Medulla oblongata (tissue), 1 donor: ENCODE data around the gene CSF2RB.

Source experiments
- DNase-seq: peaks from one replicate; pipeline ENCODE4 v3.0.0-alpha.2; 2015; ENCODE audit errors: extremely low spot score

The CSF2RB gene

DNA sequence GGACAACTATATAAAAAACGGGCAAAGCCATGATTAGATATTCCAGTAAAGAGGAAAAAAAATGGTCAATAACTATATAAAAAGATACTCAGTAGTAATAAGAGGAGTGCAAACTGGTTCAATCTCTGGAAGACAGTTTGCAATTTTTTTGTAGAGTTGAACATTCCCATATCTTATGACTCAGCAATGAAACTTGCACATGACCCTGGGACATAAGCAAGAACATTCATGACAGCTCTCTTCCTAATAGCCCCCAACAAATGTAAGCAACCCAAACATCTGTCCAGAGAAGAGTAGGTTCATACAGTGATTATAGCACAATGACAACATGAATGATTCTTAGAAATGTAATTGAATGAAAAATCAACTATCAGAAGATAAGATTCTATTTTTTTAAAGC, 21.8 kb upstream of the CSF2RB start:
- DNase-seq = no peak

DNA sequence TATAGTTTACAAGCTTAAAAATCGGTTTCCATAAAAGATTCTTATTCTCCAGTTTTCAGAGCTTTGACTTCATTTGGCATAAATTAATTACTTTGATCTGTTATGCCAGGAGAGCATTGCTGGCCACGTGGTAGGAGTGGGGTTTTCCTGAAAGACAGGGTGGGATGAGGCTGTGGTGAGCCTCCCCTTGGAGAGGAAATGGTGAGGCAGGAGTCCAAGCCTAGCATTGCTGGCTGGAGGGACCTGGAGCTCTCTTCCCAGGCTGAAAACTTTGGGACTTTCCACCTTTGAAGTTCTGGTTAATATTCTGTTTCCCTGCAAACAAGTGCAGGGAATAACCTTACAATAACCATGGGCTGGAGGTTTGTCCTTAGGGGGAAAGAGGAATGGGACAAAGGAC, 21.1 kb upstream of the CSF2RB start:
- DNase-seq = no peak

DNA sequence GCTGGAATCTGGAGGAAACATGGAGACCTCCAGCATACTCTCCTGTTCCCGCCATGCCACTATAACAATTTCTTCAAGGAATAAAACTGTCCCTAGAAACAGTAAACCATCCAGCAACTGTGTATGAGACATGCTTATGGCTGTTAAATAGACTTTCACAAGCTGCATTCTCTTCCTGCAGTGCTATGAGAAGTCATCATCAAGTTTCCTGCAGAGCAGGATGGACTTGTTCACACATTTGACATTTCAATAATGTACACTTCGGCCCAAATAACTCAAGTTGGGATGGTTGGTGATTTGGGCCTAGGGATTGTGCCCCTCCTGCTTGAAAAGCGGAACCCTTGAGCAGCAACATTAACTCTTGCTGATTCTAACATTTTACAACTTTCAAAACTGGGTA, 20.2 kb upstream of the CSF2RB start:
- DNase-seq = no peak

DNA sequence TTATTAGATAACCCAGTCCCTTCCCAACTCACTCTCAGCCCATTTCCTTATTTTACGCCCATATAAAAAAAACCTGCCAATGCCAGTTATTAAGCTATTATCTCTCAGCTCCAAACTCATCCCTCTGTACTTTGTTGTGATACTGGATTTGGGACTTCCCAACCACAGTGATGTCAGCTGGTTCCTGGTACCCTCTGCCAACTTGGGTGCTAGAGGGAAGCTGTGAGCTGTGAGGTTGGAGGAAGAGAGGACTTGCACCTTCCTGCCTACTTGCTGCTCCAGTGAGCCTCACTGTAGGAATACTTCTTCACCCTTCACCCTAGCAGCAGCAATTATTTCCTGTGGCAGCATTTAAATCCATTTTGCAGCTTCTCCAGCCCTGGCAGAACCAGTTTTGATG, 19.2 kb upstream of the CSF2RB start:
- DNase-seq = no peak

DNA sequence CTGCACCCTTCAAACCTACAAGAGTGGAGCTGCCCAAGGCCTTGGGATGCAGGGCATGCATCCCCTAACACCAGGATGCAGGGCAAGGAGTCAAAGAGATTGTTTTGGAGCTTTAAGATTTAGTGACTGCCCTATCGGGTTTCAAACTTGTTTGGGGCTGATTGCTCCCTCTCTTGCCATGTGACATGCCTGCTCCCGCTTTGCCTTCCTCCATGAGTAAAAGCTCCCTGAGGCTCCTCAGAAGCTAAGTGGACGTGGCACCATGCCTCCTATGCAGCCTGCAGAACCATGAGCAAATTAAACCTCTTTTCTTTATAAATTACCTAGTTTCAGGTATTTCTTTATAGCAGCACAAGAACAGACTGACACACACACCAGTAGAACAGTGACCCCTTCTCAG, 15.8 kb upstream of the CSF2RB start:
- no peak for DNase-seq

DNA sequence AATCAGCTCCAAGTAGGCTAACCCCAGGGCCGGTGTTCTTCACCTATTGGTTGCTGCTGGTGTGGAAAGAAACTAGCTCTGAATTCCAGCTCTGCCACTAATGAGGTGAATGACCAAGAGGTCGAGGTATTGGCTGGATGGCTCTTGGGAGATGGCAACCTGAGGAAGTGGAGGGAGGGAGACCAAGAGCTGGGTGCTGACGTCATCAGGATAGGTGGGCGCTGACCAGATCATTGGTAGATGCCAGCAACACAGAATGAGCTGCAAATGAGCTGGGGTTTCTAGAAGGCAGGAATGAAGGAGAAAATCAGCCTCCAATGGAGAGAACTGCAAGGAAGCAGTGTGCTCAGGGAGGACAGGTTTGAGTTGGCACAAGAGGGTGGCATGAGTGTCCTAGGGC, 14.7 kb upstream of the CSF2RB start:
- no peak for DNase-seq

DNA sequence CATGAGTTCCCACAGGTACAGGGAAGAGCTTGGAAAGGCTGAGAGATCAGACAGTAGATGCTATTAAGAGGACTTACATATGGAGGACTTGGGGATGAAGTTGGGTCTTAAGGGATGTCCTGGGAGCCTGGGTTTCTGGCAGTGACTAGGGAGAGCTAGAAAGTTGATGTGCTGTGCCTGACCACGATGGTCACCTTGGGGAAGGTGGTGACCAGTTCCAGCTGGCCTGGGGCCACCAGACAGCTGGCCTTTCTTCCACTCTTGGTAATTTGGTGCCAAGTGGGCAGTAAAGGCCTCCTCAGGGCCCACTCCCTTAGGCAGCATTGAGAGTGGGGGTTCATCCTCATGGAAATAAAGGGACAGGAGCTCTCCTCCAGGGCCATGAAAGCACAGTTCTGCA, 13.9 kb upstream of the CSF2RB start:
- no peak for DNase-seq

DNA sequence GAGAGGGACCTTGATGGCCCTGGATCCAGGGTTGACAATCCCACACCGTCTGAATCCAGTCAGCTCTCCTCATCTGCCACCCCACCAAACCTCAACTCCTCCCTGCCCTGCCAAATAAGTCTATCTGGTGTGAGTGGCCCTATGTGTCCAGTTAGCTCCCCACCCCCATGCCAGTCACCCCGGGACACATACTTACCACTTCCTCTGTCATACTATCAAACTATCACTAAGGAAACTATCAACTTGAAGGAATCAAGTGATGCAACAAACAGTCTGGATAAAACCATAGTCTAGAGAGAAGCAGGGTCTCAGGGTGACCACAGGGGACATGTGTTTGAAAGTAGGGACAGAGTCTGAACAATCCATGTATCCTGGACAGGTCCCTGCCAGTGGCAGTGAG, 13.2 kb upstream of the CSF2RB start:
- DNase-seq = no peak

DNA sequence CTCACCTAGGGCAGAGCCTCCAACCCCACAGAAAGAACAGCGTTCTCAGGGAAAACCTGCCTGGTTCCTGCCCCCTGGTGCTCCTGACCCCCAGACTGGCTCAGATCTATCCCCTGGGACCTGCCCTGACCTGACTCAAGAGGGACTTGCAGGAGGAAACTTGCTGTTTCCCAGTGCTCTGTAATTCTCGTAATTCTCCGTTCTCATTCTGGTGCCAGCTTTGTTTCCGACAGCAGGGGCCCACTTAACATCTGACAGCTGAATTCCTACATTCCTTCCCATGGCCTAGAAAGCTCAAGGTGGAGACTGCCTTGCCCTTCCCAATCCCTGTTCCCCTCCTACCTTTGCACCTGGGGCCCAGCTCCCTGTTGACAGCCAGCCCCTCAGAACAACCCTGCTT, 12.5 kb upstream of the CSF2RB start:
- no peak for DNase-seq

DNA sequence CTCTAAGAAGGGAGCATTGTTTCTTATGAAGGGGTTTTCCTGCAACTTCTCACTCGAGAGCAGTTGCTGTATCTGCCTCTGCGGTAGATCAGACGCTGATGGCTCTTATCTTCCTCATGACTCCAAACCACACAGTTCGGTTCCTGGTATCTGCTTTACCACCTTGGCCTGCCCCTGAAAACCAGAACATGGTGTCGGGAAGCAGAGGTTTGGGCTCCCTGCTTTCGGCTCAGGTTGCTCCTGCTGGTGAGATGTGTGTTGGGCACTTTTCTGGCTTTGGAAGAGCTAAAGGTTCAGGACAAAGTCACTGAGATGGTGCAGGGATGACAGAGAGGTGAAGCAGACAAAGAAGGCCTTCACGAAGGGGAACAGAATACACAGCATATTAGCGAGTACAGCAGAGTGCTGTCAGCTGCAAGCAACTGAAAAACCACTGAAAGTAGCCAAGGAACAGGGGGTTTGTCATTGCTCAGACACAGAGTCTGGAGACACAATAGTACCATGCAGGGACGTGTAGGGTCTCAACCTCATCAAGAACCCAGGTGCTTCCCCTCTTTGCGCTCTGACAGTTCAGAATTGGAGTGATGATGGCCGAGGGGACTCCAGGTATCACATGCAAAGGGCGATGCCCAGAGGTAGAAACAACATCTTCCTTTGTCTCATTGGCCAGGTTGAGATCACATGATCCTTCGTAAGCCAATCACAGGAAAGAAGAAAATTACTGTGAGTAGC, 11.9 kb upstream of the CSF2RB start:
- DNase-seq = no peak

DNA sequence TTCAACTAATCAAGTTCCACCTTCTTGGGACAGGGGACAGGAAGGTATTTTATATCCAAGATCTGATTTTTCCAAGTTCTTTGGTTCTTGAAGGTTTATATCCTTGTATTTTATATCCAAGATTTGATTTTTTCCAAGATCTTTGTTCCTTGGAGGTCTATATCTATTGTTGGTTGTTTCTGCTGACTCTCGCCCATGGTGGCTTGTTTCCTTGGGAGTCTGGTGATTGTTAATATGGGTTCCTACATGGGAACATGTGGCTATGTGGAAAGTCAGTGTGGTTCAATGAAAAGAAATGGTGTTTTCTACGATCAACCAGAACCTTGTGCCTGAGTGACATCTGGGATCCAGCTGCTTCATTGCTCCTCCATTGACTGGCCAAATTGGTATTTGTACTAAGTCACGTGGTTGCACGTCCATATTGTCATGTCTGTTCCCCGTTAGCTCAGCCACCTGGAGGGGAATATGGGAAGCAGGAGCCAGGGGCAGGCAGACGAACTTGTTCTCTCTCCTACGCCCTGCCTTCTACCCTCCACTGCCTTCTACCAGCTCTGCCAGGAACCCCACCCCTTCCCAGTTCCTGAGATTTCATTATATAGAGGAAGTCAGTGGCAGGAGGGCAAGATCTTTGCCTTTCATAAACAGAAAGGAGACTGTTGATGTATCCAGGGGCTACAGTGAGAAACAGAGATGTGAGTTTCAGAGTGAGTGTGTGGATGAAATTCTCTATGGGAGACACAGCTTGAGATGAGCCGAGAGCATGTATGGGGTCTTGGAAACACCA, 11.1 kb upstream of the CSF2RB start:
- DNase-seq = no peak

DNA sequence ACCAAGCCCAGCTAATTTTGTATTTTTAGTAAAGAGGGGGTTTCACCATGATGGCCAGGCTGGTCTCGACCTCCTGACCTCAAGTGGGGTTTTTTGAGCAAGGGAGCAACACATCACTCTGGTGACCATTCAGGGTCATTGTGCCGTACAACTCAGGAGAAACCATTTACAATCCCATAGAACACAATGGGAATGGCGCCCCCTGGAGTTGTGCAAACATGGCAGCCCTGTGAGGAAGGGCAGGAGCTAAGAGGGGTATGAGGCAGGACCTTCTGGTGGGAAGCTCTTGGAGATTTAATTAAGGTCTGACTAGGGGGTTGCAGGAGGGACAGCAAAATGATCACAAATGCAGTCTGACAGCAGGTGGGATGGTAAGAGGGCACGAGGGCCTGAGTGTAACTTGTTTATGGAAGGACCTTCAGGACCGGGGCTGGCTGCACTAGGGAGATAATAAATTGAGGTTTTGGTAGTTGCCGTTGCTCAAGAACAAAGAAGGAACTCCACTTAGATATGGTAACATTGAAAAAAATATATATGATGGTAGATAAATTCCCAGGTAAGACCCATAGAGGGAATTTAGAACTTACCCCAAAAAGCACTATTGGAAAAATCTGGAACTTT, 9.1 kb upstream of the CSF2RB start:
- no peak for DNase-seq

DNA sequence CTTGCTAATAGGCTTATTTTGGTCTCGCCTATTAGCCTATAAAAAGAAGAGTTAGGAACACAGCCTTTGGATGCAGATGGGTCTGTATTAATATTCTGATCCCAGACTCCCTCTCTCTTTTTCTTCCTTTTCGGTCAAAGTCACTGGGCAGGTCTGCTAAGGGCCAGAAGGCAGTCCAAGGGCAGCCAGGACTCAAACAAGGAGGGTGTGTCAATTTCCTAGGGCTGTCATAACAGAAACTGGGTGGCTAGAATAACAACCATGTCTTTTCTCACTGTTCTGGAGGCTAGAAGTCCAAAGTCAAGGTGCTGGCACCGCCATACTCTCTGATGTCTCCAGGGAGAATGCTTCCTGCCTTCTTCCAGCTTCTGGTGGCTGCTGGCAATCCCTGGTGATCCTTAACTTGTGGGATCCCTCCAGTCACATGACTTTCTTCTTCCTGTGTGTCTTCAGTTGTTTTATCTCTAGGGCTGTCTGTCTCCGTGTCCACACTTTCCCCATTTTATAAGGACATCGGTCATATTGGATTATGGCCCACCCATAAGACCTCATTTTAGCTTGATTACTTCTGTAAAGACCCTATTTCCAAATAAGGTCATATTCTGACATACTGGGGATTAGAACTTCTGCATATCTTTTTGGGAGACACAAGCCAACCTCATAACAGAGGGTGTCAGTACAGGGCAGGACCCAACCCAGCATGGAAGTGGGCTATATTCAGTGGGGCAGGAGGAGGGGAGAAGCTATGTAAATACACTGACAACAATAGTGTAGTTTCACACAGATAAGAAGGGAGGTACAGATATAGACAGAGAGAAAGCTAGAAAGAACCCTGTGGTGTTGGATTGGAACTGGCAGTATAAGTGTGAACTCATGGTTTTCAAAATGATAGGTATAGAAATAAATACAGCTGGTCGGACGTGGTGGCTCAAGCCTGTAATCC, 5.9 kb upstream of the CSF2RB start:
- DNase-seq = no peak

DNA sequence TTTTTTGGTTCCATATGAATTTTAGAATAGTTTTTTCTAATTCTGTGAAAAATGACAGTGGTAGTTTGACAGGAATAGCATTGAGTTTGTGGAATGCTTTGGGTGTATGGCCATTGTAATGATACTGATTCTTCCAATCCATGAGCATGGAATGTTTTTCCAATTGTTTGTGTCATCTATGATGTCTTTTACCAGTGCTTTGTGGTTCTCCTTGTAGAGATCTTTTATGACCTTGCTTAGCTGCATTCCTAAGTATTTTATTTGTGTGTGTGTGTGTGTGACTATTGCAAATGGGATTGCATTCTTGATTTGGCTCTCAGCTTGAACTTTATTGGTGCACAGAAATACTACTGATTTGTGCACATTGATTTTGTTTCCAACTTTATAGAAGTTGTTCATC, 3.0 kb upstream of the CSF2RB start:
- DNase-seq = no peak

DNA sequence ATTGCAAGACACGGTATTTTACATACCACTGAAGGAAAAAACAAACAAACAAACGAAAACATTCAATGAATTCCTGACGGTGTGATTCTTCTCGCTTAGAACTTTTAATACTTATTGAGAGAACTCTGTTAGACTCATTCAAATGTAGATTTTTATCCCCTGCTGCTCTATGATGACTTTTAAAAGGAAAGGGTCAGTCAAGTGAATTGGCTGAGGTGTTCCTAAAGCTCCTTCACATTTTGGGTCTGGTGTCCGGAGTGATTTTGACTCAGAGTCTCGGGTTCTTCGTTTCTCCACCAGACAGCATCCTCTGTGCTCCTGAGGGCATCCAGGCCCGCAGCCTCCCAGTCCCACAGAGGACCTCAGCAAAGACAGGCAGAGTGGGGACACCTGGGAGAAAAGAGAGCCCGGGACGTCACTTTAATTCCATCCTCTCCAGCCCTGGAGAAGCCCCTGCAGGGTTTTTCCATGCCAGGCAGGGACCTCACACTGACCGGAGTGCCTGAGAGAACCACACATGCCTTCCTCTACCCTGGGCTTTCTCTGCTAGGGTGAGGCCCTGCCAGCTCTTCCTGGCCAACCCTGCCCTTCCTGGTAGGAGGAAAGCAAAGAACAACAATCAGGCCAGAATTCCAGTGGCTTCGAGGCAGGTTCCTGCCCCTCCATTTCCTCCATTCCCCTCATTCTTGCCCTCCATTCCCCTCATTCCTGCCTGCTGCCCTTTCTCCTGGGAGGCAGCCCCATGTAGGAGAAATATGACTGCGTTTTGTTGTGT, 1.4 kb upstream of the CSF2RB start:
- no peak for DNase-seq

DNA sequence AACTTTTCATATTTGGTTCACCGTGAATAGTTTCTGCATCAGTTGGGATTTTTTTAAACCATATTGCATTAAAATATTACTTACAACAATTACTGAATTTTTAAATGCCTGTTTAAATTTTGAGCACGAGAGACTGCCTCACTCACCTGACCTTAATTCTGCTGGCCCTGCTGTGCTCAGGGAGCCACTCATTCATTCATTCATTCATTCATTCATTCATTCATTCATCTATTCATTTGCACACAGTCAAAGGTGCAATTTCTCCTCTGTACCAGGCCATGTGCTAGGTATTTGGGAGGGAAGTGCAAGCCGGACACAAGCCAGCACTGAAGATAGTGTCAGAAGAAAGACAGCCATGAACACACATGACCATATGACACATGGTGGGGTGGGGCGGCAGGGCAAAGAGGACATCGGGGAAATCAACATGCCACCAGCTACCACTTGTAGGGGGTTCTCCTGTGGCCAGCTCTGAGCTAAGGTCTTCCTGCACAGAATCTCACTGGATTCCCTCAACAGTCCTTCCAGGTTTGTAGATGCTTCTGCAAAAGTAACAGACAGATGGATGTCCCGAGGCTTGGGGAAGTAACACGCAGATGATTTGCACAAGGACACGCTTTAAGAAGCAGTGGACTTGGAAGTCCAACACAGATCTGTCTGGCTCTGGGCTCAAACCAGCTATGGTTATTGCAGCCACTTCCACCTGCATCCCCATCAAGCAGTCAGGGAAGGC, 568 bp upstream of the CSF2RB start:
- DNase-seq = no peak

DNA sequence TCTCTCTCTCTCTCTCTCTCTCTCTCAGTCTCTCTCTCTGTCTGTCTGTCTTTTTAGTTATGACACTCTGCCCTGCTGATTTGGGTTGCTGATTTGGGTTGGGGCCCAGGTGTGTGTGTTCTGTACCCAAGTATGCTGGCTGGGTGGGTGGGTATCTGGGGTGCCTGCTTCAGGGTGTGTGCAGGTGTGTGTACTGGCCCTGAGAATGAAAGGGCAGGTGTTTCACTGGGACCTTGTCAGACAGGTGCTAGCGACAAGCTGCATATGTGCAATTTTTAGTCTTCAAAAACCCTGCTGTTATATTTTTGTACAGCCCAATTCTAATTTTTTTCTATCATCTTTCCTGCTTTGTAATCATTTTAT, 943 bp downstream of the CSF2RB start:
- DNase-seq = no peak

DNA sequence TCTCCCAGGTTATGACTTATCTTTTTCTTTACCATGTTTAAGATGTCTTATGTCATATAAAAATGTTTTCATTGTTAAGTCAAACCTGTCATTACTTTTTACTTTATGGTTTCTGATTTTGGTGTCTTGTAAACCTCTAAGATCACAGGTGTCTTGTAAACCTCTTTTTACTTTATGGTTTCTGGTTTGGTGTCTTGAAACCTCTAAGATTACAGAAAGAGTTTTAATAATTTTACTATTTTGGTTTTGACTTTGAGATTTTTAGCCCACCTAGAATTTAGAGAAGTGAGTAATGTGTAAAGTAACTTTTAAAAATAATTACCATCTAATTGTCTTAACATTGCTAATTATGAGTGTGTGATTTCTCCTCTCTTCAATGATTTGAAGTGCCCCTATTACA, 2.6 kb downstream of the CSF2RB start:
- DNase-seq = no peak

DNA sequence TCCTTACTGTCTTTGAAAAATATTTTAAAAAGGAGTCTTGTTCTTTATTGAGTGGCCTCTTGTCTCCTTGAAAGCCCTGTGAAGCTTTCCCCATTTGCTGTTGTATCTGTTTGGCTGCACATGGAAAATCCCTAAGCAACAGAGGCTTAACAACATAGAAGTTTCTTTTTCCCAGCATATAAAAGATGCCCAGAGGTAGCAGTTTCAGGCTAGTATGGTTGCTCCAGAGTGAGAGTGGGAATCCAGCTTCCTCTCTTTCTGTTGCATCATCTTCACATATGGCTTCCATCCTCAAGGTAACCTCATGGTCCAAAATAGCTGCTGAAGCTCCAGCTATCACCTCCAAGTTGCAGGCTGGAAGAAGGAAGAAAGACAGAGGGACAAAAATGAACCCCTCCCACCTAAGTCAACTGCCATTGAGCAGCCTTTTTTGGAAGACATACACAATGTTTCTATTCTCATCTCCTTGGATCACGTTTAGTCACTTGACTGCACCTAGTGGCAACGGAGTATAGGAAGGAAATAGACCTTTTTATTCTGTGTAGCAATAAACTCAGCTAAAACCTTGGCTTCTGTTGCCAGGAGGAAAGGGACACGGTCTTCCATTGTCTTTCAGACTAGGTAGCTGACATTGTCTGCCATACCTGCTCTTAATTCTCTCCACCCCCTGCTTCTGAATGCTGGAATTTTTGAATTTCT, 5.3 kb downstream of the CSF2RB start:
- DNase-seq = no peak
